Nephron progenitor cell (in vitro differentiated cells): Measurements from ENCODE around the gene FRAT2.
A peak's percentile ranks its signal among the peaks of the same experiment; 100 is the strongest.
"Not testable (repeated sequence)": the region's sequence is repeated elsewhere in the genome, so short reads cannot be mapped to it uniquely, and the experiment has no call there.

ENCODE experiments used
- DNase-seq: peaks from one replicate; pipeline ENCODE4 v3.0.0; 2021
- H3K27ac Mint-ChIP-seq: 2 replicates; pipeline ENCODE4 v1.8.0; 2021; ENCODE audit warnings: mild to moderate bottlenecking, moderate library complexity, mixed read lengths
- H3K27me3 Mint-ChIP-seq: 2 replicates; pipeline ENCODE4 v1.8.0; 2021; ENCODE audit warnings: mild to moderate bottlenecking, low read depth, mixed read lengths; ENCODE audit not compliant: poor library complexity
- H3K36me3 Mint-ChIP-seq: 2 replicates; pipeline ENCODE4 v1.8.0; 2021; ENCODE audit warnings: low read depth, mixed read lengths
- H3K4me1 Mint-ChIP-seq: 2 replicates; pipeline ENCODE4 v1.8.0; 2021; ENCODE audit warnings: mixed read lengths
- H3K4me3 Mint-ChIP-seq: 2 replicates; pipeline ENCODE4 v1.8.0; 2021; ENCODE audit warnings: mild to moderate bottlenecking, moderate library complexity, mixed read lengths
- H3K9me3 Mint-ChIP-seq: 2 replicates; pipeline ENCODE4 v1.8.0; 2021; ENCODE audit warnings: mild to moderate bottlenecking, moderate library complexity, mixed read lengths
- CTCF ChIP-seq: fragments of 200-600 bp; sonication (generic); IDR thresholded peaks from 2 replicates; pipeline ENCODE4 v1.5.0; 2021; ENCODE audit warnings: antibody characterized with exemption

The FRAT2 gene

GRCh38 chr10:97291357-97292096 is 43.0 kb downstream of the FRAT2 start:
- Mint-ChIP-seq H3K4me3 (peak overlapping the region; percentile 95), H3K4me1 (peaks cover 35% of the 10 kb centered on the region), H3K9me3 (peaks cover 4% of the 10 kb centered on the region), H3K27ac (peak overlapping the region; percentile 98), H3K36me3 (peaks cover 35% of the 10 kb centered on the region), H3K27me3 (peaks cover 5% of the 10 kb centered on the region)
- DNase-seq, result no peak
- no peak for TF ChIP-seq CTCF

- H3K4me3 Mint-ChIP-seq, result peak overlapping the region; percentile 95
- peaks cover 35% of the 10 kb centered on the region for H3K4me1 Mint-ChIP-seq
- H3K27ac Mint-ChIP-seq, result peak overlapping the region; percentile 22
- DNase-seq, H3K9me3 Mint-ChIP-seq, H3K27me3 Mint-ChIP-seq: not testable (repeated sequence)
- H3K36me3 Mint-ChIP-seq, result peaks cover 39% of the 10 kb centered on the region
Observed at GRCh38 chr10:97290576-97291356, 43.8 kb downstream of the FRAT2 start.

- peak overlapping the region; percentile 70 for H3K4me3 Mint-ChIP-seq
Observed at GRCh38 chr10:97290076-97290475, 44.5 kb downstream of the FRAT2 start.

More at GRCh38 chr10:97290076-97290475, 44.5 kb downstream of the FRAT2 start:
- not testable (repeated sequence) for H3K9me3 Mint-ChIP-seq, H3K27me3 Mint-ChIP-seq, H3K27ac Mint-ChIP-seq, DNase-seq
- H3K36me3 Mint-ChIP-seq, result peaks cover 41% of the 10 kb centered on the region
- peaks cover 35% of the 10 kb centered on the region for H3K4me1 Mint-ChIP-seq
